HCT116 (cell line): Measurements from ENCODE around the gene AMY2A.

Experiments used
- CBX3 ChIP-seq: IDR thresholded peaks from 2 replicates; pipeline ENCODE4 v1.6.1; 2012; ENCODE audit warnings: low read depth
- CTCF ChIP-seq, 3 experiments: fragments of 200-600 bp in 1 of 3; sonication (generic) in 1 of 3; IDR thresholded peaks in 2 of 3; conservative IDR thresholded peaks in 1 of 3; 2 replicates each; pipeline ENCODE4 v1.5.1; 2012 to 2017; ENCODE audit warnings: low read depth in 2 of 3, low read length in 2 of 3, antibody characterized with exemption in 1 of 3, borderline replicate concordance in 1 of 3, control low read depth in 1 of 3, mild to moderate bottlenecking in 1 of 3, mixed read lengths in 1 of 3, mixed run types in 1 of 3, moderate library complexity in 1 of 3; ENCODE audit not compliant: insufficient read depth in 1 of 3
- RAD21 ChIP-seq: IDR thresholded peaks from 2 replicates; pipeline ENCODE4 v1.6.1; 2012; ENCODE audit warnings: low read depth, mild to moderate bottlenecking
- ZBTB33 ChIP-seq: IDR thresholded peaks from 2 replicates; pipeline ENCODE4 v1.6.1; 2011; ENCODE audit warnings: mild to moderate bottlenecking, low read length, moderate library complexity; ENCODE audit not compliant: insufficient replicate concordance; ENCODE audit errors: extremely low read depth

- no peak for TF ChIP-seq ZBTB33
- TF ChIP-seq CTCF (IDR thresholded peaks at IDR 0.05 in 2 of 3, conservative IDR thresholded peaks at IDR 0.05 in 1 of 3; ENCODE audit: borderline replicate concordance in 1 of 3, insufficient read depth in 1 of 3, low read depth in 2 of 3, low read length in 2 of 3): no peak
- TF ChIP-seq RAD21: no peak
- no peak for TF ChIP-seq CBX3
These were observed 33.3 kb upstream of the AMY2A start for GRCh38 chr1:103583887-103584286.
